ENCODE results near the gene IGFL2.

- TF ChIP-seq, protein P1, sequence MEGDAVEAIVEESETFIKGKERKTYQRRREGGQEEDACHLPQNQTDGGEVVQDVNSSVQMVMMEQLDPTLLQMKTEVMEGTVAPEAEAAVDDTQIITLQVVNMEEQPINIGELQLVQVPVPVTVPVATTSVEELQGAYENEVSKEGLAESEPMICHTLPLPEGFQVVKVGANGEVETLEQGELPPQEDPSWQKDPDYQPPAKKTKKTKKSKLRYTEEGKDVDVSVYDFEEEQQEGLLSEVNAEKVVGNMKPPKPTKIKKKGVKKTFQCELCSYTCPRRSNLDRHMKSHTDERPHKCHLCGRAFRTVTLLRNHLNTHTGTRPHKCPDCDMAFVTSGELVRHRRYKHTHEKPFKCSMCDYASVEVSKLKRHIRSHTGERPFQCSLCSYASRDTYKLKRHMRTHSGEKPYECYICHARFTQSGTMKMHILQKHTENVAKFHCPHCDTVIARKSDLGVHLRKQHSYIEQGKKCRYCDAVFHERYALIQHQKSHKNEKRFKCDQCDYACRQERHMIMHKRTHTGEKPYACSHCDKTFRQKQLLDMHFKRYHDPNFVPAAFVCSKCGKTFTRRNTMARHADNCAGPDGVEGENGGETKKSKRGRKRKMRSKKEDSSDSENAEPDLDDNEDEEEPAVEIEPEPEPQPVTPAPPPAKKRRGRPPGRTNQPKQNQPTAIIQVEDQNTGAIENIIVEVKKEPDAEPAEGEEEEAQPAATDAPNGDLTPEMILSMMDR (IDR thresholded peaks at IDR 0.05), result no peak
- no peak for TF ChIP-seq POLR2A (IDR thresholded peaks at IDR 0.05)
These were observed 58.1 kb downstream of the IGFL2 start for GRCh38 chr19:46206176-46206575.
